SU-DHL-6 (cell line): Measurements from ENCODE around the gene CCT5.

Experiments used
- H2AFZ ChIP-seq: fragments of 200-600 bp; sonication (generic); 2 replicates; pipeline ENCODE4 v1.6.1; 2014; ENCODE audit warnings: low read depth, mild to moderate bottlenecking, moderate library complexity, mixed read lengths, antibody characterized with exemption, low read length; ENCODE audit not compliant: severe bottlenecking
- H3F3A ChIP-seq: fragments of 200-600 bp; shearing (Covaris generic); 2 replicates; pipeline ENCODE4 v1.6.0; 2016; ENCODE audit warnings: antibody characterized with exemption, mild to moderate bottlenecking; ENCODE audit not compliant: insufficient read depth
- H3K27ac ChIP-seq: fragments of 200-600 bp; sonication (generic); 2 replicates; pipeline ENCODE4 v1.5.1; 2016; ENCODE audit warnings: low read depth, mild to moderate bottlenecking, low read length, moderate library complexity, mixed read lengths
- H3K27me3 ChIP-seq: fragments of 200-600 bp; sonication (generic), shearing (Covaris generic); 2 replicates; pipeline ENCODE4 v1.6.0; 2014; ENCODE audit warnings: mild to moderate bottlenecking, low read length
- H3K36me3 ChIP-seq: fragments of 200-600 bp; sonication (generic); 2 replicates; pipeline ENCODE4 v1.6.1; 2014; ENCODE audit warnings: mild to moderate bottlenecking, low read length, mixed read lengths
- H3K4me2 ChIP-seq: fragments of 300-600, 200-600 bp; shearing (Covaris generic), sonication (generic); 2 replicates; pipeline ENCODE4 v1.6.0; 2014; ENCODE audit warnings: low read length, low read depth, mild to moderate bottlenecking; ENCODE audit not compliant: poor library complexity, severe bottlenecking
- H3K4me3 ChIP-seq: fragments of 200-600 bp; sonication (generic); 2 replicates; pipeline ENCODE4 v1.5.1; 2014; ENCODE audit warnings: antibody characterized with exemption, low read length, mild to moderate bottlenecking, mixed read lengths; ENCODE audit not compliant: insufficient read depth, poor library complexity, severe bottlenecking
- H3K79me2 ChIP-seq: fragments of 200-600 bp; sonication (generic); 2 replicates; pipeline ENCODE4 v1.6.1; 2014; ENCODE audit warnings: mild to moderate bottlenecking, low read length, moderate library complexity; ENCODE audit not compliant: insufficient read depth
- H3K9ac ChIP-seq: fragments of 200-600 bp; sonication (generic); 2 replicates; pipeline ENCODE4 v1.7.0; 2014; ENCODE audit warnings: mild to moderate bottlenecking, low read length
- H3K9me2 ChIP-seq: fragments of 200-600 bp; sonication (generic); replicated peaks from 2 replicates; pipeline ENCODE4 v1.6.1; 2014; ENCODE audit warnings: low read length; ENCODE audit not compliant: insufficient read depth
- H3K9me3 ChIP-seq: fragments of 200-600 bp; sonication (generic); 2 replicates; pipeline ENCODE4 v1.6.1; 2014; ENCODE audit warnings: low read length, mixed read lengths; ENCODE audit not compliant: insufficient read depth
- H4K20me1 ChIP-seq: fragments of 200-600 bp; sonication (generic); 2 replicates; pipeline ENCODE4 v1.6.1; 2014; ENCODE audit warnings: low read depth, mild to moderate bottlenecking, antibody characterized with exemption, low read length, moderate library complexity, mixed read lengths
- CTCF ChIP-seq: fragments of 200-600 bp; sonication (generic); IDR thresholded peaks from one replicate; pipeline ENCODE4 v1.5.1; 2017; ENCODE audit warnings: antibody characterized with exemption, mild to moderate bottlenecking, low read length, moderate library complexity; ENCODE audit not compliant: insufficient read depth, poor library complexity, severe bottlenecking
- EZH2phosphoT487 ChIP-seq: fragments of 200-600 bp; sonication (generic), shearing (Covaris generic); conservative IDR thresholded peaks from 2 replicates; pipeline ENCODE4 v1.6.1; 2018; ENCODE audit warnings: mild to moderate bottlenecking, antibody characterized with exemption, low read length, moderate library complexity, mixed read lengths

The CCT5 gene

GRCh38 chr5:10275460-10275859, 25.4 kb downstream of the CCT5 start:
- H4K20me1 ChIP-seq, result no peaks in the 10 kb centered on the region
- no peaks in the 10 kb centered on the region for H3K9me2 ChIP-seq
- TF ChIP-seq CTCF (no peak), EZH2phosphoT487 (no peak)
- H3K79me2 ChIP-seq, result no peaks in the 10 kb centered on the region
- H3F3A ChIP-seq, result no peaks in the 10 kb centered on the region
- H3K27ac ChIP-seq, result no peak overlapping the region
- no peaks in the 10 kb centered on the region for H3K27me3 ChIP-seq
- no peaks in the 10 kb centered on the region for H3K9me3 ChIP-seq
- no peak overlapping the region for H3K9ac ChIP-seq
- H3K36me3 ChIP-seq, result no peaks in the 10 kb centered on the region
- H3K4me3 ChIP-seq, result no peak overlapping the region
- no peak overlapping the region for H2AFZ ChIP-seq
- H3K4me2 ChIP-seq, result no peak overlapping the region

- H3K4me3 ChIP-seq, result no peak overlapping the region
- no peaks in the 10 kb centered on the region for H3K79me2 ChIP-seq
- no peak overlapping the region for H2AFZ ChIP-seq
- no peak overlapping the region for H3K27ac ChIP-seq
- no peaks in the 10 kb centered on the region for H3K27me3 ChIP-seq
- H4K20me1 ChIP-seq, result no peaks in the 10 kb centered on the region
- H3K9me2 ChIP-seq, result no peaks in the 10 kb centered on the region
- H3K9ac ChIP-seq, result no peak overlapping the region
- no peaks in the 10 kb centered on the region for H3K36me3 ChIP-seq
- TF ChIP-seq EZH2phosphoT487 (no peak), CTCF (no peak)
- no peaks in the 10 kb centered on the region for H3F3A ChIP-seq
- H3K9me3 ChIP-seq, result no peaks in the 10 kb centered on the region
- H3K4me2 ChIP-seq, result no peak overlapping the region
Measured at GRCh38 chr5:10275991-10276390, 25.9 kb downstream of the CCT5 start.

- Histone ChIP-seq H3K27ac (no peak overlapping the region), H3K27me3 (no peaks in the 10 kb centered on the region), H2AFZ (no peak overlapping the region), H4K20me1 (no peaks in the 10 kb centered on the region), H3F3A (no peaks in the 10 kb centered on the region), H3K79me2 (no peaks in the 10 kb centered on the region), H3K4me3 (no peak overlapping the region), H3K9me3 (no peaks in the 10 kb centered on the region), H3K9me2 (no peaks in the 10 kb centered on the region), H3K4me2 (no peak overlapping the region), H3K9ac (no peak overlapping the region), H3K36me3 (no peaks in the 10 kb centered on the region)
- TF ChIP-seq EZH2phosphoT487 (no peak), CTCF (no peak)
Measured at GRCh38 chr5:10276691-10277090, 26.6 kb downstream of the CCT5 start.
